GM12892 (cell line): Measurements from ENCODE around the gene CTBP2.

ENCODE experiments used
- POLR2A ChIP-seq: IDR thresholded peaks from 2 replicates; pipeline ENCODE4 v1.6.1; 2011; ENCODE audit warnings: low read depth, low read length, control low read depth
- POLR2AphosphoS5 ChIP-seq: IDR thresholded peaks from 2 replicates; pipeline ENCODE4 v1.6.1; 2011; ENCODE audit warnings: low read depth, low read length, control low read depth

DNA sequence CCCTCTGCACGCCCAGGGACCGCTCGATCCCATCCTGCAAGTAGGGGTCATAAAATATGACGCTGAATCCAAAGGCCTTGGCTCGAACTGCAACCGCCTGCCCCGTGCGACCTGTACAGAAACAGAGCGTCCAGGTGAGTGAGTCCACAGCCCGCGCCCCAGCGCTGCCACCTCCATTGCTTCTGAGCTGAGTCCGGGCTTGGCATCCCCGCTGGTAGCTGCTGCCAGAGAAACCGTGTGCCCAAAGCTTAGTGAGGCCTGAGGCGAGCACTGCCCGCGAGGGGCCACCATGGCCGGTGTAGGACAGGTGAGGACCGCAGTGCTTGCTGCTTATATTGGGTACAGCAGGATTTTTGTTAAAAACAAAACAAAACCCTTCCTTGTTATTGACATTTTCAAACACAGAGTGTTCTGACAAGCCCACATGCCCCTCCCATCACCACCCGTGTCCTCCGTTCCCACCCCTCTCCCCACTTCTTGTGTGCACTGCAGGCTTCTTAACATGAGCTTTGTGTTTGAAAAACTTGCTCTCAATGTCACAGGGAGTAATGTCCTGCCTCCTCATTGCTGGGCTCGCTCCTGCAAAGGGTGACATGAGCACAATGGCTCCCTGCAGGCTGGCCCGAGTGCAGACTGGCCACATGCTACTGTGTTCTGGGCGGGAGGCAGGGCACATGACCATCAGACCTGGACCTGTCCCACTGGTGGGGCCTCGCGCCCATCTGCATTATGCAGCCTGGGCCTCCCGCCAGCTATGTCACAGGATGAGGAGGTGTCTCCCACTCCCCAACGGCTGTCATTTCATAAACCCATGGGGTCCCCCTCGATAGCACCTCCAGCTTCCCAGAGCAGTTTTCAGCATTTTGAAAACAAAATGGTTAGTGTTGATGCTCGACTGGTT is 165.5 kb downstream of the CTBP2 start:
- TF ChIP-seq POLR2AphosphoS5 (no peak), POLR2A (no peak)
